Measurements from ENCODE around the gene POU3F1. TPM values are rescaled to one million over a fixed set of nuclear protein-coding genes. Genes with fewer than 3 reads are reported as not detected.

The POU3F1 gene
- total RNA-seq, 1 experiment from 2014 or later = 5.8 TPM

GRCh38 chr1:38088791-38089190 is 42.2 kb upstream of the POU3F1 start:
- no peak overlapping the region for H3K14ac ChIP-seq (ENCODE audit: insufficient read depth, low read length)
- no peak overlapping the region for H3K4ac ChIP-seq (ENCODE audit: low read depth, low read length)
- Mint-ChIP-seq H3K36me3 (ENCODE audit: insufficient read depth in 1 of 3, low read depth in 3 of 3) (peaks cover 0 to 1% (median 0%) of the 10 kb centered on the region in 3 experiments; a peak in 2 of 7 replicates), H3K27ac (no peak overlapping the region), H3K9me3 (no peaks in the 10 kb centered on the region), H3K27me3 (ENCODE audit: low read depth) (peaks cover 4% of the 10 kb centered on the region; the same call in 1 of the 2 replicates), H3K4me3 (no peak overlapping the region), H3K4me1 (peaks cover 54 to 66% of the 10 kb centered on the region in 2 experiments)
- H3K56ac ChIP-seq (ENCODE audit: insufficient read length, low read depth, low read length) = no peak overlapping the region
- no peak overlapping the region for H2BK12ac ChIP-seq (ENCODE audit: insufficient read length, low read depth, low read length)
- H3K23me2 ChIP-seq (ENCODE audit: insufficient read length, low read depth, low read length, poor library complexity, severe bottlenecking) = no peaks in the 10 kb centered on the region
- H3K23ac ChIP-seq (ENCODE audit: insufficient read length, low read depth, low read length) = no peak overlapping the region
- H4K5ac ChIP-seq (ENCODE audit: insufficient read length, low read depth, low read length) = no peak overlapping the region
- H3K27ac ChIP-seq (ENCODE audit: insufficient read length, low read depth, low read length) = no peak overlapping the region
- no peak overlapping the region for H3T11ph ChIP-seq (ENCODE audit: low read length)
- no peak overlapping the region for H2BK5ac ChIP-seq (ENCODE audit: insufficient read length, low read length)
- no peak overlapping the region for H2AK5ac ChIP-seq (ENCODE audit: insufficient read length, low read length)
- no peak overlapping the region for H3K4me2 ChIP-seq (ENCODE audit: insufficient read depth, insufficient read length, low read length)
- no peaks in the 10 kb centered on the region for H3K79me1 ChIP-seq (ENCODE audit: insufficient read depth, low read depth, low read length, poor library complexity, severe bottlenecking)
- H2BK120ac ChIP-seq (ENCODE audit: low read depth, low read length, poor library complexity, severe bottlenecking) = no peak overlapping the region
- no peak overlapping the region for H2BK20ac ChIP-seq (ENCODE audit: low read depth, low read length, poor library complexity, severe bottlenecking)
- H3K9ac ChIP-seq (ENCODE audit: extremely low read depth, insufficient read length, low read length) = no peak overlapping the region
- H3K27me3 ChIP-seq (ENCODE audit: insufficient read depth, low read length) = no peaks in the 10 kb centered on the region
- no peak for DNase-seq
- H3K18ac ChIP-seq (ENCODE audit: insufficient read length, low read depth, low read length) = no peak overlapping the region
- no CpG with 5 or more reads among the region's 6 CpGs for WGBS (ENCODE audit: extremely low coverage, insufficient read length, low lambda C conversion rate)
- no peak overlapping the region for H2BK15ac ChIP-seq (ENCODE audit: low read depth, low read length)
- 0 out of 3 replicates have a peak, but pooled peaks have one; percentile 0 for TF ChIP-seq CTCF (conservative IDR thresholded peaks at IDR 0.05)
- no peaks in the 10 kb centered on the region for H4K20me1 ChIP-seq (ENCODE audit: control insufficient read depth, insufficient read depth, insufficient read length)
- H2AFZ ChIP-seq (ENCODE audit: low read length) = no peak overlapping the region
- no peaks in the 10 kb centered on the region for H3K79me2 ChIP-seq (ENCODE audit: insufficient read depth, low read length)
- peaks cover 8% of the 10 kb centered on the region; the same call in 1 of the 2 replicates for H3K4me1 ChIP-seq (ENCODE audit: insufficient read depth, low read length)
- no peak overlapping the region for H4K91ac ChIP-seq (ENCODE audit: insufficient read length, low read depth, low read length)
- H4K8ac ChIP-seq (replicated peaks; ENCODE audit: insufficient read length, low read depth, low read length) = no peak overlapping the region
- H3K9me3 ChIP-seq (ENCODE audit: control insufficient read depth, low read depth, low read length) = no peaks in the 10 kb centered on the region

Measured in H9 (cell line).